ENCODE measurements around the gene ZNF445. TPM values are rescaled to one million over a fixed set of nuclear protein-coding genes. Genes with fewer than 3 reads are reported as not detected.

Gene ZNF445
- total and polyA plus RNA-seq, 2 donors (not counting 3 experiments of a cell fraction or from before 2014, with no cell fraction given): 2.3 to 17.8 TPM

GRCh38 chr3:44444437-44444836 lies 33.0 kb downstream of the ZNF445 start:
- intact Hi-C loops (cut with micrococcal nuclease) (no loop called here), dilution Hi-C loops (cut with MboI; ENCODE audit: extremely low pct_ligation_motif_present, low sequenced_read_pairs) (no loop called here)
- no peak for DNase-seq (ENCODE audit: low read depth, low spot score)
- H3K4me3 ChIP-seq (replicated peaks in 1 of 3; ENCODE audit: insufficient read depth in 1 of 3, low read depth in 1 of 3, low read length in 3 of 3): no peak overlapping the region
- POLR2A ChIA-PET: no interaction called here
- H3K79me2 ChIP-seq (ENCODE audit: control insufficient read depth, insufficient read depth, low read length): no peaks in the 10 kb centered on the region
- no peaks in the 10 kb centered on the region for H4K20me1 ChIP-seq (replicated peaks; ENCODE audit: control insufficient read depth, extremely low read depth, insufficient read depth, low read length)
- no TSS peak for BruUV-seq (replicated peaks)
- H3K36me3 ChIP-seq (ENCODE audit: control insufficient read depth in 2 of 2, extremely low read depth in 1 of 2, insufficient read depth in 2 of 2, low read length in 2 of 2): peaks cover 18 to 32% of the 10 kb centered on the region in 2 experiments
- peaks cover 13% of the 10 kb centered on the region for H3K9me3 ChIP-seq (replicated peaks; ENCODE audit: control insufficient read depth, insufficient read depth, low read length)
- no peak for FAIRE-seq
- no peaks in the 10 kb centered on the region for H3K27me3 ChIP-seq (ENCODE audit: control insufficient read depth in 2 of 2, insufficient read depth in 2 of 2, low read length in 2 of 2)
- no peak overlapping the region for H3K27ac ChIP-seq (ENCODE audit: insufficient read depth, low read depth, low read length)
- no peaks in the 10 kb centered on the region for H3K9me1 ChIP-seq (replicated peaks; ENCODE audit: control insufficient read depth, extremely low read depth, insufficient read depth, low read length)
- CTCF ChIA-PET: no interaction called here
- H3K9ac ChIP-seq (replicated peaks; ENCODE audit: extremely low read depth, insufficient read depth, low read length): no peak overlapping the region
- H3K4me2 ChIP-seq (ENCODE audit: insufficient read depth, low read length): no peak overlapping the region
- peaks cover 13% of the 10 kb centered on the region for H3K4me1 ChIP-seq (ENCODE audit: control insufficient read depth, extremely low read depth, insufficient read depth, low read length)
- no peak for TF ChIP-seq POLR2A (IDR thresholded peaks at IDR 0.05; ENCODE audit: low read depth, low read length)
- TF ChIP-seq FOS (IDR thresholded peaks at IDR 0.05; ENCODE audit: borderline replicate concordance, insufficient read depth, low read length): no peak
- no peak for TF ChIP-seq EZH2 (IDR thresholded peaks at IDR 0.05; ENCODE audit: borderline replicate concordance, low read depth, low read length, severe bottlenecking)
- TF ChIP-seq POLR2AphosphoS5 (IDR thresholded peaks at IDR 0.05; ENCODE audit: insufficient read depth, low read depth, low read length): no peak
- no peak for TF ChIP-seq MAX (IDR thresholded peaks at IDR 0.05; ENCODE audit: insufficient read depth, insufficient read length)
- TF ChIP-seq JUN (IDR thresholded peaks at IDR 0.05; ENCODE audit: borderline replicate concordance, insufficient read depth, insufficient read length, low read depth): no peak
- no peak for TF ChIP-seq GATA2 (IDR thresholded peaks at IDR 0.05; ENCODE audit: insufficient read depth, insufficient read length, low read depth, low read length)
- TF ChIP-seq CTCF (IDR thresholded peaks at IDR 0.05; ENCODE audit: extremely low read depth in 1 of 2, insufficient read depth in 1 of 2, low read depth in 1 of 2, low read length in 2 of 2): no peak
- no peak for TF ChIP-seq MYC (IDR thresholded peaks at IDR 0.05; ENCODE audit: low read depth, low read length)
- no peak overlapping the region for H2AFZ ChIP-seq (ENCODE audit: low read depth, low read length)

Data from endothelial cell of umbilical vein (primary cell).